A549 (cell line): ENCODE results near the gene MAPK1.

Source experiments
- CBX8 ChIP-seq: fragments of 200-600 bp; sonication (generic); IDR thresholded peaks from 2 replicates; pipeline ENCODE4 v1.6.1; 2016
- JUNB ChIP-seq: fragments of >200 bp; sonication (Bioruptor Twin); formaldehyde crosslinking; IDR thresholded peaks from 2 replicates; pipeline ENCODE4 v1.6.1; 2016
- KDM5A ChIP-seq: fragments of 200-600 bp; sonication (generic); IDR thresholded peaks from 2 replicates; pipeline ENCODE4 v1.6.1; 2016; ENCODE audit warnings: antibody characterized with exemption, mild to moderate bottlenecking
- NR3C1 ChIP-seq: fragments of >200 bp; sonication (Bioruptor Twin); formaldehyde crosslinking; IDR thresholded peaks from 3 replicates; pipeline ENCODE4 v1.6.1; 2017
- RCOR1 ChIP-seq: fragments of 150-350 bp; IDR thresholded peaks from 2 replicates; pipeline ENCODE4 v1.6.1; 2014; ENCODE audit warnings: antibody characterized with exemption, low read length, low read depth
- SMC3 ChIP-seq: fragments of >200 bp; sonication (Bioruptor Twin); formaldehyde crosslinking; IDR thresholded peaks from 3 replicates; pipeline ENCODE4 v1.6.1; 2018; ENCODE audit warnings: inconsistent platforms
- USF2 ChIP-seq: fragments of 450-650 bp; IDR thresholded peaks from 2 replicates; pipeline ENCODE4 v1.6.1; 2014; ENCODE audit warnings: antibody characterized with exemption
- TF ChIP-seq, protein P1 (sequence below): fragments of >200 bp; sonication (Bioruptor Twin); formaldehyde crosslinking; IDR thresholded peaks from 3 replicates; pipeline ENCODE4 v1.5.1; 2016
- TF ChIP-seq, protein P2 (sequence below): fragments of 150-350 bp; IDR thresholded peaks from 2 replicates; pipeline ENCODE4 v1.6.1; 2014; ENCODE audit warnings: low read depth, mild to moderate bottlenecking, low read length

DNA sequence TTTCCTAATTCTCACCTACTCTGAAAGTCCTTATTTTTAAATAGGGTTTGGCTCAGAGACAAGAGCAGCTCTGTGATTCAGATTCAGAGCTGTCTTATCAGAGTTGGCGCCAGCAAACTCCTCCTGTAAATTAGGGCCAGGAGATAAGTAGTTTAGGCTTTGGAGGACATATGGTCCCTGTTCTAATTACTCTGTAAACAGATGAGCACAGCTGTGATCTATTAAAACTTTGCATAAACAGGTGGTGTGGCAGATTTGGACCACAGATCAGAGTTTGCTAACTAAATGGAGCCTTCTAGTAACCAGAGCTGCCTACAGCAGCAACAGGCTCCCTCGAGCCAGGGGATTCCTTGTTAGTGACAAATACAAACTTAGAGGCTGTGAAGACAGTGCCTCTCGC lies 159.8 kb downstream of the MAPK1 start:
- TF ChIP-seq, protein P1, sequence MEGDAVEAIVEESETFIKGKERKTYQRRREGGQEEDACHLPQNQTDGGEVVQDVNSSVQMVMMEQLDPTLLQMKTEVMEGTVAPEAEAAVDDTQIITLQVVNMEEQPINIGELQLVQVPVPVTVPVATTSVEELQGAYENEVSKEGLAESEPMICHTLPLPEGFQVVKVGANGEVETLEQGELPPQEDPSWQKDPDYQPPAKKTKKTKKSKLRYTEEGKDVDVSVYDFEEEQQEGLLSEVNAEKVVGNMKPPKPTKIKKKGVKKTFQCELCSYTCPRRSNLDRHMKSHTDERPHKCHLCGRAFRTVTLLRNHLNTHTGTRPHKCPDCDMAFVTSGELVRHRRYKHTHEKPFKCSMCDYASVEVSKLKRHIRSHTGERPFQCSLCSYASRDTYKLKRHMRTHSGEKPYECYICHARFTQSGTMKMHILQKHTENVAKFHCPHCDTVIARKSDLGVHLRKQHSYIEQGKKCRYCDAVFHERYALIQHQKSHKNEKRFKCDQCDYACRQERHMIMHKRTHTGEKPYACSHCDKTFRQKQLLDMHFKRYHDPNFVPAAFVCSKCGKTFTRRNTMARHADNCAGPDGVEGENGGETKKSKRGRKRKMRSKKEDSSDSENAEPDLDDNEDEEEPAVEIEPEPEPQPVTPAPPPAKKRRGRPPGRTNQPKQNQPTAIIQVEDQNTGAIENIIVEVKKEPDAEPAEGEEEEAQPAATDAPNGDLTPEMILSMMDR, result no peak
- no peak for TF ChIP-seq CBX8
- TF ChIP-seq RCOR1, result no peak
- no peak for TF ChIP-seq SMC3
- TF ChIP-seq NR3C1, result no peak
- TF ChIP-seq USF2, result no peak
- no peak for TF ChIP-seq KDM5A
- TF ChIP-seq JUNB, result no peak
- TF ChIP-seq, protein P2, sequence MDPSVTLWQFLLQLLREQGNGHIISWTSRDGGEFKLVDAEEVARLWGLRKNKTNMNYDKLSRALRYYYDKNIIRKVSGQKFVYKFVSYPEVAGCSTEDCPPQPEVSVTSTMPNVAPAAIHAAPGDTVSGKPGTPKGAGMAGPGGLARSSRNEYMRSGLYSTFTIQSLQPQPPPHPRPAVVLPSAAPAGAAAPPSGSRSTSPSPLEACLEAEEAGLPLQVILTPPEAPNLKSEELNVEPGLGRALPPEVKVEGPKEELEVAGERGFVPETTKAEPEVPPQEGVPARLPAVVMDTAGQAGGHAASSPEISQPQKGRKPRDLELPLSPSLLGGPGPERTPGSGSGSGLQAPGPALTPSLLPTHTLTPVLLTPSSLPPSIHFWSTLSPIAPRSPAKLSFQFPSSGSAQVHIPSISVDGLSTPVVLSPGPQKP, result no peak
